Osteoblast (primary cell): ENCODE measurements around the gene ADGRL3. TPM values are rescaled to one million over a fixed set of nuclear protein-coding genes. Genes with fewer than 3 reads are reported as not detected.
"Not testable (repeated sequence)": the region's sequence is repeated elsewhere in the genome, so short reads cannot be mapped to it uniquely, and the experiment has no call there.

ENCODE experiments used
- DNase-seq: peaks from one replicate; pipeline ENCODE4 v3.0.0; 2011; ENCODE audit warnings: low spot score, mixed read lengths; ENCODE audit not compliant: insufficient read length; ENCODE audit errors: missing footprints
- H2AFZ ChIP-seq: 2 replicates; pipeline ENCODE4 v1.6.0; 2011; ENCODE audit warnings: mild to moderate bottlenecking, low read length
- H3K27ac ChIP-seq: 2 replicates; pipeline ENCODE4 v1.5.1; 2011; ENCODE audit warnings: mild to moderate bottlenecking, low read depth, low read length, moderate library complexity
- H3K27me3 ChIP-seq: 2 replicates; pipeline ENCODE4 v1.6.0; 2012; ENCODE audit warnings: mild to moderate bottlenecking, control low read depth, inconsistent platforms, low read length, moderate library complexity; ENCODE audit not compliant: insufficient read depth
- H3K36me3 ChIP-seq: 2 replicates; pipeline ENCODE4 v1.5.1; 2011; ENCODE audit warnings: mild to moderate bottlenecking, low read length, control low read depth, moderate library complexity; ENCODE audit not compliant: insufficient read depth
- H3K4me1 ChIP-seq: 2 replicates; pipeline ENCODE4 v1.5.1; 2011; ENCODE audit warnings: mild to moderate bottlenecking, low read length, control low read depth, moderate library complexity; ENCODE audit not compliant: insufficient read depth
- H3K4me2 ChIP-seq: 2 replicates; pipeline ENCODE4 v1.6.0; 2011; ENCODE audit warnings: mild to moderate bottlenecking, low read length; ENCODE audit not compliant: insufficient read depth
- H3K4me3 ChIP-seq: fragments of 200-600 bp; sonication (generic); 3 replicates; pipeline ENCODE4 v1.5.1; 2012; ENCODE audit warnings: mild to moderate bottlenecking, low read length, inconsistent platforms; ENCODE audit not compliant: insufficient read depth
- H3K79me2 ChIP-seq: 2 replicates; pipeline ENCODE4 v1.6.0; 2012; ENCODE audit warnings: mild to moderate bottlenecking, low read length, control low read depth, inconsistent platforms; ENCODE audit not compliant: insufficient read depth
- H3K9me3 ChIP-seq: 2 replicates; pipeline ENCODE4 v1.5.1; 2011; ENCODE audit warnings: low read depth, low read length, control low read depth
- H4K20me1 ChIP-seq: 2 replicates; pipeline ENCODE4 v1.6.0; 2012; ENCODE audit warnings: mild to moderate bottlenecking, low read length, control low read depth; ENCODE audit not compliant: insufficient read depth
- total RNA-seq: library from RNA; depleted of rRNA; stranded (reverse); fragments of >200 nt; gene quantifications from 2 replicates; pipeline ENCODE4 v1.2.3, GENCODE V29; 2012
- TF ChIP-seq, protein P1 (sequence below): IDR thresholded peaks from 2 replicates; pipeline ENCODE4 v1.5.1; 2011; ENCODE audit warnings: mild to moderate bottlenecking, low read depth, low read length, moderate library complexity; ENCODE audit errors: extremely low read depth

ADGRL3 gene
- total RNA-seq, 1 donor = not detected

DNA sequence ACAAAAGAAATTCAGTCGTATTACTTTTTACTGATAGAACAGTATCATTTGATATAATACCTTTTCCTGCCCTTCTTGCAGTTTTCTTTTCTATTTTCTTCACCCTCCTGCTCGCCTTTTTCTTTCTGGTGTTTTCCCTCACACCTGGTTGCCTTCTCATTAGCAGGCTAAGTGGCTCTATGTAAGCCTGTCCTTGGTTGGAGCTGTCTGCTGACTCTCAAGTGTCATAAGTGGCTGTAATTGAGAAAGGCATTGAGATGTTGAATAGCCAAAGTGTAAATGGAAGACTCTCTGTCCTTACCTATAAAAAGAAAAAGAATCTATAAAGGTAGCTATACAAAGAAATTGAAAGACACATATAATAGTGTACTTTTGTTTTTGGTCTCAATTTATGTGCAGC lies 180.7 kb downstream of the ADGRL3 start:
- no peak overlapping the region for H3K4me3 ChIP-seq
- H2AFZ ChIP-seq = no peak overlapping the region
- no peaks in the 10 kb centered on the region for H3K79me2 ChIP-seq
- no peaks in the 10 kb centered on the region for H3K36me3 ChIP-seq
- H3K4me2 ChIP-seq = no peak overlapping the region
- no peaks in the 10 kb centered on the region for H3K9me3 ChIP-seq
- TF ChIP-seq, protein P1, sequence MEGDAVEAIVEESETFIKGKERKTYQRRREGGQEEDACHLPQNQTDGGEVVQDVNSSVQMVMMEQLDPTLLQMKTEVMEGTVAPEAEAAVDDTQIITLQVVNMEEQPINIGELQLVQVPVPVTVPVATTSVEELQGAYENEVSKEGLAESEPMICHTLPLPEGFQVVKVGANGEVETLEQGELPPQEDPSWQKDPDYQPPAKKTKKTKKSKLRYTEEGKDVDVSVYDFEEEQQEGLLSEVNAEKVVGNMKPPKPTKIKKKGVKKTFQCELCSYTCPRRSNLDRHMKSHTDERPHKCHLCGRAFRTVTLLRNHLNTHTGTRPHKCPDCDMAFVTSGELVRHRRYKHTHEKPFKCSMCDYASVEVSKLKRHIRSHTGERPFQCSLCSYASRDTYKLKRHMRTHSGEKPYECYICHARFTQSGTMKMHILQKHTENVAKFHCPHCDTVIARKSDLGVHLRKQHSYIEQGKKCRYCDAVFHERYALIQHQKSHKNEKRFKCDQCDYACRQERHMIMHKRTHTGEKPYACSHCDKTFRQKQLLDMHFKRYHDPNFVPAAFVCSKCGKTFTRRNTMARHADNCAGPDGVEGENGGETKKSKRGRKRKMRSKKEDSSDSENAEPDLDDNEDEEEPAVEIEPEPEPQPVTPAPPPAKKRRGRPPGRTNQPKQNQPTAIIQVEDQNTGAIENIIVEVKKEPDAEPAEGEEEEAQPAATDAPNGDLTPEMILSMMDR = no peak
- DNase-seq = no peak
- no peaks in the 10 kb centered on the region for H3K4me1 ChIP-seq
- no peaks in the 10 kb centered on the region for H3K27me3 ChIP-seq
- H4K20me1 ChIP-seq = no peaks in the 10 kb centered on the region
- H3K27ac ChIP-seq = no peak overlapping the region

DNA sequence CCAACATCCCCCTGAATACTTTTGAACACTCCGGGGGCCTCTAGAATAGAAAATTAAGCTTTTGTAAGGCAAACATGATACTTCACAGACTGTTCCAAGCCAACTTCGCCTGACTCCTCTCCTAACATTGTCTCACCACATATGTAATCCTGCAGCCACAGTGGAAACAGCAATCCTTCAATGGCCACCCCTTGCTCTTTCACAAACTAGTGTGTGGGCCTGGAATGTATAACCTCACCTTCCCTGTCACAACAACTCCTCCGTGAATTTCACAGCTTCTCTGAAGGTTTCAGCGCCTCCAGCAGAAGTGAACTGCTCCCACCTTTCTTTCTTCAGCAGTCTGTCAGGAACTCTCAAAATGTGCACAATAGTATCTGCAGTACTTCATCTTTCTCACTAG lies 185.1 kb downstream of the ADGRL3 start:
- Histone ChIP-seq H4K20me1 (no peaks in the 10 kb centered on the region), H3K4me2 (no peak overlapping the region), H3K4me1 (no peaks in the 10 kb centered on the region), H3K79me2 (no peaks in the 10 kb centered on the region), H2AFZ (no peak overlapping the region), H3K36me3 (no peaks in the 10 kb centered on the region), H3K27me3 (no peaks in the 10 kb centered on the region), H3K9me3 (no peaks in the 10 kb centered on the region), H3K4me3 (no peak overlapping the region), H3K27ac (no peak overlapping the region)
- TF ChIP-seq, protein P1 = no peak
- DNase-seq = no peak

DNA sequence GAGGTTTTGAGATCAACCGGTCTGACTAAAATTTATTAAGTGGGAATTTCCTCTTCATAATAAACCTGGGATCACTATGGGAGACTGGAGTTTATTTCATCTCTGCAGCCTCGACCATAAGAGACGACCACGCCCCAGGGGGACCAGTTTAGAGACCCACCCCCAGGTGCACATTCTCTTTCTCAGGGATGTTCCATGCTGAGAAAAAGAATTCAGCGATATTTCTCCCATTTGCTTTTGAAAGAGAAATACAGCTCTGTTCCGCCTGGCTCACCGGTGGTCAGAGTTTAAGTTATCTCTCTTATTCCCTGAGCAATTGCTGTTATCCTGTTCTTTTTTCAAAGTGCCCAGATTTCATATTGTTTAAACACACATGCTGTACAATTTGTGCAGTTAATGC lies 187.2 kb downstream of the ADGRL3 start:
- not testable (repeated sequence) for H2AFZ ChIP-seq, H3K4me3 ChIP-seq, H3K79me2 ChIP-seq, H3K4me1 ChIP-seq, DNase-seq, H3K4me2 ChIP-seq, H3K36me3 ChIP-seq, H3K9me3 ChIP-seq, H4K20me1 ChIP-seq, H3K27me3 ChIP-seq, H3K27ac ChIP-seq

DNA sequence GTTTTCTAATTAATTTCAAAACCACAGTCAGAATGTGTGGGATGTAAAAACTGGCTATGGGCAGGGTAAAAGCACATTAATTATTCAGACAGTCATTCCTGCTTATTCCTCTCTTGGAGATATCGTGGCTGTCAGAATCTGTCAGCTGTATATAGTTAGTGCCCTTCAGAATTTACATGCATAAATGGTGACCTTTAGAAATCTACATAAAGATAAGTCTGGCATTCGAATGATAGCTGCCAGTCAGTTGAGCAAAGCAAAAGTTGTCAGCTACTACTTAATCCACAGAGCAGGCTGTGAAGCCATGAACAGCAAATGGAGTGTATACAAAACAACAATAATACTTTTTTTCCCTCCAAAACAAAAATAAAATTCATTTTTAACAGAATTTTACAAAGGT lies 189.5 kb downstream of the ADGRL3 start:
- Histone ChIP-seq H3K36me3 (no peaks in the 10 kb centered on the region), H3K4me3 (no peak overlapping the region), H3K9me3 (no peaks in the 10 kb centered on the region), H3K4me2 (no peak overlapping the region), H3K4me1 (no peaks in the 10 kb centered on the region), H3K27me3 (no peaks in the 10 kb centered on the region), H3K79me2 (no peaks in the 10 kb centered on the region), H4K20me1 (no peaks in the 10 kb centered on the region), H3K27ac (no peak overlapping the region), H2AFZ (no peak overlapping the region)
- no peak for DNase-seq
- TF ChIP-seq, protein P1 = no peak
